NCI-H526 treated with DMSO at 0.1 percent for 48 hours (cell line): ENCODE data around the gene TGIF2.

ENCODE experiments used
- DNase-seq: peaks from one replicate; lab custom pipeline; 2025; lab: John Stamatoyannopoulos, UW

The TGIF2 gene

GRCh38 chr20:36573103-36573797, at the start of gene TGIF2:
Gene TGIF2, plus strand, starts transcription at chr20:36573597. Its CDS starts 5,178 bp downstream, at chr20:36578775.
- peak; percentile 65 for DNase-seq

- no peak for DNase-seq
Observed at GRCh38 chr20:36525620-36526365, 47.6 kb upstream of the TGIF2 start.

GRCh38 chr20:36526521-36527011, 46.8 kb upstream of the TGIF2 start:
- no peak for DNase-seq

- no peak for DNase-seq
Observed at GRCh38 chr20:36527331-36528125, 45.9 kb upstream of the TGIF2 start.

- DNase-seq: no peak
Observed at GRCh38 chr20:36528176-36528874, 45.1 kb upstream of the TGIF2 start.

GRCh38 chr20:36528875-36529417, 44.5 kb upstream of the TGIF2 start:
- DNase-seq: no peak

- no peak for DNase-seq
Observed at GRCh38 chr20:36532388-36532787, 41.0 kb upstream of the TGIF2 start.

GRCh38 chr20:36532822-36533221, 40.6 kb upstream of the TGIF2 start:
- DNase-seq: no peak

GRCh38 chr20:36538026-36538722, 35.2 kb upstream of the TGIF2 start:
- no peak for DNase-seq

- no peak for DNase-seq
Observed at GRCh38 chr20:36540551-36541211, 32.7 kb upstream of the TGIF2 start.

- no peak for DNase-seq
Observed at GRCh38 chr20:36541227-36541767, 32.1 kb upstream of the TGIF2 start, which contains the start of gene MYL9. Gene MYL9, plus strand, starts transcription at chr20:36541519. Its CDS starts 3,366 bp downstream, at chr20:36544885.

- DNase-seq: no peak
Observed at GRCh38 chr20:36541768-36542488, 31.5 kb upstream of the TGIF2 start.

GRCh38 chr20:36542516-36543183, 30.7 kb upstream of the TGIF2 start:
- DNase-seq: no peak

GRCh38 chr20:36543184-36544133, 29.9 kb upstream of the TGIF2 start:
- DNase-seq: no peak

GRCh38 chr20:36544134-36545018, 29.0 kb upstream of the TGIF2 start:
- no peak for DNase-seq

GRCh38 chr20:36546111-36546736, 27.2 kb upstream of the TGIF2 start:
- no peak for DNase-seq
